Measurements from ENCODE around the gene TSPEAR.

The TSPEAR gene

GRCh38 chr21:44740742-44741141 lies 29.4 kb upstream of the TSPEAR start:
- no peak for TF ChIP-seq EZH2phosphoT487 (IDR thresholded peaks at IDR 0.05; ENCODE audit: borderline replicate concordance, low read length)
- TF ChIP-seq, protein P1, sequence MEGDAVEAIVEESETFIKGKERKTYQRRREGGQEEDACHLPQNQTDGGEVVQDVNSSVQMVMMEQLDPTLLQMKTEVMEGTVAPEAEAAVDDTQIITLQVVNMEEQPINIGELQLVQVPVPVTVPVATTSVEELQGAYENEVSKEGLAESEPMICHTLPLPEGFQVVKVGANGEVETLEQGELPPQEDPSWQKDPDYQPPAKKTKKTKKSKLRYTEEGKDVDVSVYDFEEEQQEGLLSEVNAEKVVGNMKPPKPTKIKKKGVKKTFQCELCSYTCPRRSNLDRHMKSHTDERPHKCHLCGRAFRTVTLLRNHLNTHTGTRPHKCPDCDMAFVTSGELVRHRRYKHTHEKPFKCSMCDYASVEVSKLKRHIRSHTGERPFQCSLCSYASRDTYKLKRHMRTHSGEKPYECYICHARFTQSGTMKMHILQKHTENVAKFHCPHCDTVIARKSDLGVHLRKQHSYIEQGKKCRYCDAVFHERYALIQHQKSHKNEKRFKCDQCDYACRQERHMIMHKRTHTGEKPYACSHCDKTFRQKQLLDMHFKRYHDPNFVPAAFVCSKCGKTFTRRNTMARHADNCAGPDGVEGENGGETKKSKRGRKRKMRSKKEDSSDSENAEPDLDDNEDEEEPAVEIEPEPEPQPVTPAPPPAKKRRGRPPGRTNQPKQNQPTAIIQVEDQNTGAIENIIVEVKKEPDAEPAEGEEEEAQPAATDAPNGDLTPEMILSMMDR (IDR thresholded peaks at IDR 0.05; ENCODE audit: low read depth, low read length, poor library complexity, severe bottlenecking): no peak
- no peaks in the 10 kb centered on the region for H3K4me1 ChIP-seq (ENCODE audit: control insufficient read depth, low read length)
- no peak overlapping the region for H3K27ac ChIP-seq (ENCODE audit: low read depth, low read length)
- H3K4me3 ChIP-seq (ENCODE audit: low read length): no peak overlapping the region
- peaks cover 7% of the 10 kb centered on the region for H3K27me3 ChIP-seq (ENCODE audit: control insufficient read depth, low read length)
- H3K9me3 ChIP-seq (ENCODE audit: control insufficient read depth, insufficient read depth, low read length): no peaks in the 10 kb centered on the region
- no peaks in the 10 kb centered on the region for H3K9me2 ChIP-seq (replicated peaks; ENCODE audit: control insufficient read depth, low read length)
- H3K79me2 ChIP-seq (ENCODE audit: control insufficient read depth, low read length): no peaks in the 10 kb centered on the region
- no peak overlapping the region for H3K4me2 ChIP-seq (ENCODE audit: low read length)
- H3F3A ChIP-seq (ENCODE audit: control insufficient read depth, insufficient read depth): no peaks in the 10 kb centered on the region
- H3K36me3 ChIP-seq (ENCODE audit: control insufficient read depth, low read length): no peaks in the 10 kb centered on the region
- no peaks in the 10 kb centered on the region for H4K20me1 ChIP-seq (ENCODE audit: control insufficient read depth, insufficient read depth, low read depth, low read length)

DNA sequence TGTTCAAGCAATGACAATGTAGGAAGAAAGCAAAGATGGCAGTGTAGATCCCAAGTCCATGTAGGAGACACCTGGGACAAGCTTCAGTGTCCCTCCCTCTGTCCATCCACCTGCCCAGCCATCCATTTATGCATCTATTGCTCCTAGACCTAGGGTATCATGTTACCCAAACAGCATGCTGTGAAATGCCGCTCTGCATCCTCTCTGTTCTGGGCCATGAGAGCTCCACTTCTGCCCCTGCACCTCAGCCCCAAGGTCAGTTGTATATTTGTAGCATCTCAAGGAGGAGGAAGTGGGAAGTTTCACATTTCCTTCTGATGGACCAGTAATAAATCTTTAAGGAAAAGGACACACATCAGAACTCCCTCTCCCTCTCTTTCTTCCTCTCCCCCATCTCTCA lies 27.9 kb upstream of the TSPEAR start:
- TF ChIP-seq, protein P1 (IDR thresholded peaks at IDR 0.05; ENCODE audit: low read depth, low read length, poor library complexity, severe bottlenecking): no peak
- TF ChIP-seq EZH2phosphoT487 (IDR thresholded peaks at IDR 0.05; ENCODE audit: borderline replicate concordance, low read length): no peak
- no peaks in the 10 kb centered on the region for H3K36me3 ChIP-seq (ENCODE audit: control insufficient read depth, low read length)
- no peak overlapping the region for H3K4me3 ChIP-seq (ENCODE audit: low read length)
- no peaks in the 10 kb centered on the region for H3F3A ChIP-seq (ENCODE audit: control insufficient read depth, insufficient read depth)
- no peak overlapping the region for H3K4me2 ChIP-seq (ENCODE audit: low read length)
- peaks cover 7% of the 10 kb centered on the region for H3K27me3 ChIP-seq (ENCODE audit: control insufficient read depth, low read length)
- no peak overlapping the region for H3K27ac ChIP-seq (ENCODE audit: low read depth, low read length)
- H4K20me1 ChIP-seq (ENCODE audit: control insufficient read depth, insufficient read depth, low read depth, low read length): no peaks in the 10 kb centered on the region
- no peaks in the 10 kb centered on the region for H3K79me2 ChIP-seq (ENCODE audit: control insufficient read depth, low read length)
- no peaks in the 10 kb centered on the region for H3K9me2 ChIP-seq (replicated peaks; ENCODE audit: control insufficient read depth, low read length)
- no peaks in the 10 kb centered on the region for H3K4me1 ChIP-seq (ENCODE audit: control insufficient read depth, low read length)
- no peaks in the 10 kb centered on the region for H3K9me3 ChIP-seq (ENCODE audit: control insufficient read depth, insufficient read depth, low read length)

DNA sequence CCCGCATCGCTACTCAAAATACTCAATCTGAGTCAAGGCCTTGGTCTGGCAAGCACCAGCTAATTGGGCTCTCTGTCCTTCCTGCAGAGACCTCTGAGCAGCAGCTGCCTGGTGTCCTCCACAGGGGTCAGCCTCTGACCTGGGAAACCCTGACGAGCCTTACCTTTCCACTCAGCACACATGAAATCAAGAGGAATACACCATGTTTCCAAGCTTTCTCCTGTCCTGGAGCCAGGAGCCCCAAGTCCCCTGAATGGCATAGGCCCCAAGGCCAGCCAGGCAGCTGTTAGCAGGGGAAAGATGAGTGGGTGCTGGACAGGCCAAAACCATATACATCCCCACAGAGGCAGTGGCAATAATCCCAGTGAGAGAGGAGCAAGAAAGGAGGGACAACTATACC lies 27.2 kb upstream of the TSPEAR start:
- H3K27me3 ChIP-seq (ENCODE audit: control insufficient read depth, low read length): peaks cover 7% of the 10 kb centered on the region
- H4K20me1 ChIP-seq (ENCODE audit: control insufficient read depth, insufficient read depth, low read depth, low read length): no peaks in the 10 kb centered on the region
- H3K4me1 ChIP-seq (ENCODE audit: control insufficient read depth, low read length): no peaks in the 10 kb centered on the region
- H3K4me3 ChIP-seq (ENCODE audit: low read length): no peak overlapping the region
- H3K9me2 ChIP-seq (replicated peaks; ENCODE audit: control insufficient read depth, low read length): no peaks in the 10 kb centered on the region
- H3K79me2 ChIP-seq (ENCODE audit: control insufficient read depth, low read length): no peaks in the 10 kb centered on the region
- TF ChIP-seq, protein P1 (IDR thresholded peaks at IDR 0.05; ENCODE audit: low read depth, low read length, poor library complexity, severe bottlenecking): no peak
- no peak for TF ChIP-seq EZH2phosphoT487 (IDR thresholded peaks at IDR 0.05; ENCODE audit: borderline replicate concordance, low read length)
- no peaks in the 10 kb centered on the region for H3K9me3 ChIP-seq (ENCODE audit: control insufficient read depth, insufficient read depth, low read length)
- H3K4me2 ChIP-seq (ENCODE audit: low read length): no peak overlapping the region
- H3F3A ChIP-seq (ENCODE audit: control insufficient read depth, insufficient read depth): no peaks in the 10 kb centered on the region
- H3K27ac ChIP-seq (ENCODE audit: low read depth, low read length): no peak overlapping the region
- H3K36me3 ChIP-seq (ENCODE audit: control insufficient read depth, low read length): no peaks in the 10 kb centered on the region

Measured in DOHH2 (cell line).